ENCODE data around the gene TPM2.
A peak's percentile ranks its signal among the peaks of the same experiment; 100 is the strongest.

The TPM2 gene

DNA sequence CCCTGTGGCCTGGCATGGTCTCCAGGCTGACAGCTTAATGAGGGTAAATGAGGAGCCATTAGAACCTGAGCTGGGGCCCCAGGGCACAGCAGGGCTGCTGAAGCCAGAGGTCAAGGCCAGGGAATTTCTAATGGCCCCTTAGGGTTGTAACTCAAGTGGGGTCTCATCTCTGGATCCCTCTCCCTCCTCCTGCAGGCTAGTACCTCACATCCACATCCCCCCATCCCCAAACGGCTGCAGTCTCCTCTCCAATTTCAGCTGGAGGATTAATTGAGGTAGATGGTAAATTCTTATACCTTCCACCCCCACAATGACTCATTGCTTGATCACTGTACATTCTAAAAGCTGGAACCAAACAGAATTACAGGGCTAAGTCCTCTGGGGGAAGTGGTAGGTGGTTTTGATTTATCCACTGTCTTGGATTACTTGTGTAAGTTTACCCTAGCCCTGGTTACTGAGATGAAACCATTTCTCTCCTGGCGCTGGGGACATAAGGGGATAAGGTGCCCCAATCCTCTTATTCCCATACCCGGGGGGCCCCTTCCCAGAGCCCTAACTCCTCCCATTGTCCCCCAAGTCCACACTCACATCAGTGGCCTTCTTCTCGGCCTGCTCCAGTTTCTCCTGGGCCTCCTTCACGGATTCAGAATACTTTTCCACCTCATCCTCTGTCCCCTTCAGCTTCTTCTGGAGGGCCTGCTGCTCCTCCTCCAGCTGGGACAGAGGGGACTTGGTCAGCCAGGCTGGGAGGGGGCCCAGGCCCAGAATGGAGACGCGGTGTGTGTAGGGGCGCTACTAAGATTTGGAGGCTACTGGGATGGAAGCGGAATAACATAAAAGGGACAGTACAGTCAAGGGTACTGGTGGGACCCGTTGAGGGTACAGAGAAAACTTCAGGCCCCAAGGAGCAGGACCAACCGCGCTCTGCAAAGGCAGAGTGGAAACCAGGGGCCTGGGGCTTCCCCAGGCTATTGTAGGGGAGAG is 875 bp downstream of the TPM2 start:
- Mint-ChIP-seq H3K27ac (peak overlapping the region; percentile 74 to 80), H3K4me3 (peak overlapping the region; percentile 71 to 74), H3K27me3 (no peaks in the 10 kb centered on the region), H3K4me1 (peaks cover 45% of the 10 kb centered on the region), H3K9me3 (no peaks in the 10 kb centered on the region)
- DNase-seq (no peak), ATAC-seq (peak; percentile 81)

- no peaks in the 10 kb centered on the region for H3K9me3 Mint-ChIP-seq
- peaks cover 45% of the 10 kb centered on the region for H3K4me1 Mint-ChIP-seq
- H3K27me3 Mint-ChIP-seq = no peaks in the 10 kb centered on the region
- H3K27ac Mint-ChIP-seq = no peak overlapping the region
- no peak for ATAC-seq
- H3K4me3 Mint-ChIP-seq = peak overlapping the region in 1 of 2 donors; percentile 17
- DNase-seq = no peak
Observed at GRCh38 chr9:35687972-35688557, 1.7 kb downstream of the TPM2 start.

GRCh38 chr9:35687306-35687705 is 2.4 kb downstream of the TPM2 start:
- no peak overlapping the region for H3K4me3 Mint-ChIP-seq
- no peak overlapping the region for H3K27ac Mint-ChIP-seq
- no peaks in the 10 kb centered on the region for H3K9me3 Mint-ChIP-seq
- DNase-seq (no peak), ATAC-seq (no peak)
- H3K27me3 Mint-ChIP-seq = no peaks in the 10 kb centered on the region
- peaks cover 45% of the 10 kb centered on the region for H3K4me1 Mint-ChIP-seq

GRCh38 chr9:35686222-35687203 is 3.2 kb downstream of the TPM2 start:
- H3K27ac Mint-ChIP-seq = no peak overlapping the region
- no peak for ATAC-seq
- H3K9me3 Mint-ChIP-seq = no peaks in the 10 kb centered on the region
- H3K27me3 Mint-ChIP-seq = no peaks in the 10 kb centered on the region
- peaks cover 38% of the 10 kb centered on the region for H3K4me1 Mint-ChIP-seq
- no peak for DNase-seq
- no peak overlapping the region for H3K4me3 Mint-ChIP-seq

GRCh38 chr9:35685506-35685905 is 4.2 kb downstream of the TPM2 start:
- Mint-ChIP-seq H3K4me3 (no peak overlapping the region), H3K27ac (no peak overlapping the region), H3K4me1 (peaks cover 29% of the 10 kb centered on the region), H3K9me3 (no peaks in the 10 kb centered on the region), H3K27me3 (no peaks in the 10 kb centered on the region)
- no peak for DNase-seq
- no peak for ATAC-seq

DNA sequence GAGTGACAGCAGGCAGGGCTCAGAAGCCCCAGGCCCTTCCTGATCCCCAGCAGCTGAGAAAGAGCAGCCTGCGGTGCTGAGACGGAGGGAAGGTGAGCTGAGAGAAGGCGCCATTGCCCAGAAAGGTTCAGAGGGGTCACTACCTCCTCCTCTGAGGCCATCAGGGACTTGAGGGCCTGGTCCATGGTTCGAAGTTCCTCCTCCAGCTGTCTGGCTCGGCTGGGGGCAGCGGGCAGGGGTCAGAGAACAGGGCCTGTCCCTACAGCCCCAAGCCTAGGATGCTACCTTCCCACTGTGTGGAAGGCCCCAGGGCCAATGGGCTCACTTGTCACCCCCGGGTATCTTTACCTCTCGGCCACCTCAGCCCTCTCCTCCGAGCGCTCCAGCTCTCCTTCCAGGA is 4.8 kb downstream of the TPM2 start:
- no peaks in the 10 kb centered on the region for H3K9me3 Mint-ChIP-seq
- no peak overlapping the region for H3K4me3 Mint-ChIP-seq
- H3K27me3 Mint-ChIP-seq = no peaks in the 10 kb centered on the region
- no peak overlapping the region for H3K27ac Mint-ChIP-seq
- DNase-seq = no peak
- ATAC-seq = no peak
- peaks cover 24% of the 10 kb centered on the region for H3K4me1 Mint-ChIP-seq

GRCh38 chr9:35683323-35683722 is 6.4 kb downstream of the TPM2 start:
- no peak overlapping the region for H3K27ac Mint-ChIP-seq
- no peaks in the 10 kb centered on the region for H3K27me3 Mint-ChIP-seq
- no peak overlapping the region for H3K4me3 Mint-ChIP-seq
- no peak for DNase-seq
- ATAC-seq = no peak
- peaks cover 11% of the 10 kb centered on the region for H3K4me1 Mint-ChIP-seq
- H3K9me3 Mint-ChIP-seq = no peaks in the 10 kb centered on the region

DNA sequence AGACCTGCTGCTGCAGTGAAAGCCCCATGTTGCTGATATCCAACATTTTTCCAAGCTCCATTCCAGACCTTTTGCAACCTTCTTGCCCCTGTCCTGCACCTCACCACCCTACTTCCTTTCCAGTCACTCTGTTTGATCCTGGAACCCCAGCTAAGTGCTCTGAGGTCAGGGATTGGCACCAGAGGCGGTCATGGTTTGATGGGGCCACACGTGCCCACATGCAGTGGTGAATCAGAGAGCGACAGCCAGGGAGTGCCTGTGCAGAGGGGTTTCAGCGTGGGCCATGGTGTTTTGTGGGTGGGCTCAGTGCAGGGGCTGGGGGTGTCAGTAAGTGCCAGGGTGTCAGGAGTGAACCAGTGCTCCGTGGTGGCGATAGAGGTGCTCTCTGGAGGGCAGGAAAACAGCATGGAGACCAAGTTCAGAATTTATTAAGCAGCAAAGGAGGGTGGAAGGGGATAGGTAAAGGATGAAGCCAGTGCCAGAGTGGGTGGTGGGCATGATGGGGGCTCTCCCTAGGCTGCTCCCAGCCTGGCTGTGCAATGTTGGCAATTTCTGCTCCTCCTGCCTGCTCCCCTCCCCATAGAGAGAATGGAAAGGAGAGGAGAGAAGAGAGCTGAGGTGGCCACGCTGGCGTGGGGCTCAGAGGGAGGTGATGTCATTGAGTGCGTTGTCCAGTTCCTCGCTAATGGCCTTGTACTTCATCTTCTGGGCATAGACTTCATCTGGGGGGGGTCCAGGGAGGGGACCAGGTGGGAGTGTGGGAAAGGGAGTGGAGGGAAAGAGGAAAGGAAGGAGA is 7.0 kb downstream of the TPM2 start:
- Mint-ChIP-seq H3K9me3 (no peaks in the 10 kb centered on the region), H3K4me1 (peaks cover 6% of the 10 kb centered on the region), H3K4me3 (no peak overlapping the region), H3K27me3 (no peaks in the 10 kb centered on the region), H3K27ac (peak overlapping the region in 1 of 2 donors; percentile 27)
- DNase-seq = no peak
- ATAC-seq = no peak

DNA sequence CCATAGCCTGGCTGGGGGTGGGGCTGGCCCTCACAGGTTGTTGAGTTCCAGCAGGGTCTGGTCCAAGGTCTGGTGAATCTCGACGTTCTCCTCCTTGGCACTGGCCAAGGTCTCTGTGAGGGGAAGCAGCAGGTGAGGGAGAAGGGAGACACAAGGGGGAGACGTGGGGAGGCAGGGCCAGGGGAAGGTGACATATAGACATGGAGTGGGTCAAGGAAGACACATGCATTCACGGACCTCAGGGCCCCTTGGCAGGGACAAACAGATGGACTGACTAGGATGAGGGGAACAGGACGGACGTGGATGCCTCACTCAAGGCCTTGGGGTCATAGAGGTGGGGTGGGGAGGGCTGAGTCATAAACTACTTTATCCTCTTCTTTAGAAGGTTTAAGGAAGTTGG is 7.7 kb downstream of the TPM2 start:
- no peak for DNase-seq
- no peaks in the 10 kb centered on the region for H3K9me3 Mint-ChIP-seq
- H3K27ac Mint-ChIP-seq = peak overlapping the region in 1 of 2 donors; percentile 27
- no peak overlapping the region for H3K4me3 Mint-ChIP-seq
- ATAC-seq = no peak
- no peaks in the 10 kb centered on the region for H3K27me3 Mint-ChIP-seq
- H3K4me1 Mint-ChIP-seq = no peaks in the 10 kb centered on the region

GRCh38 chr9:35681341-35682002 is 8.3 kb downstream of the TPM2 start:
- H3K4me3 Mint-ChIP-seq = no peak overlapping the region
- H3K27ac Mint-ChIP-seq = no peak overlapping the region
- no peaks in the 10 kb centered on the region for H3K27me3 Mint-ChIP-seq
- no peak for ATAC-seq
- H3K4me1 Mint-ChIP-seq = peaks cover 2% of the 10 kb centered on the region
- H3K9me3 Mint-ChIP-seq = no peaks in the 10 kb centered on the region
- no peak for DNase-seq

GRCh38 chr9:35680331-35681105 is 9.2 kb downstream of the TPM2 start:
- Mint-ChIP-seq H3K9me3 (no peaks in the 10 kb centered on the region), H3K4me1 (peaks cover 7% of the 10 kb centered on the region), H3K27me3 (no peaks in the 10 kb centered on the region), H3K4me3 (no peak overlapping the region), H3K27ac (no peak overlapping the region)
- no peak for DNase-seq
- ATAC-seq = no peak

DNA sequence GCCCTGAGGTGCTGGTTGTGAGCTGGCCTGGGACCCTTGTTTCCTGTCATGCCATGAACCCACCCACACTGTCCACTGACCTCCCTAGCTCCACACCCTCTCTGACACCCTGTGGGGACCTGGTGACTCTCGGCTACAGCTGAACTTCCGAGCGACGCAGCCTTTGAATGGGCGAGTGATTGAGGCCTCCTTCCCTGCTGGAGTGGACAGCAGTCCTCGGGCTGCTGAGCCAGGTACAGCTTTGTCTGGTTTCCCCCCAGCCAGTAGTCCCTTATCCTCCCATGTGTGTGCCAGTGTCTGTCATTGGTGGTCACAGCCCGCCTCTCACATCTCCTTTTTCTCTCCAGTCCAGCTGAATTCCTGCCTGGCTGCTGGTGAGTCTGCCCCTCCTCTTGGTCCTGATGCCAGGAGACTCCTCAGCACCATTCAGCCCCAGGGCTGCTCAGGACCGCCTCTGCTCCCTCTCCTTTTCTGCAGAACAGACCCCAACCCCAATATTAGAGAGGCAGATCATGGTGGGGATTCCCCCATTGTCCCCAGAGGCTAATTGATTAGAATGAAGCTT is 9.9 kb downstream of the TPM2 start:
- Mint-ChIP-seq H3K27me3 (peaks cover under 1% of the 10 kb centered on the region), H3K4me1 (peaks cover 8% of the 10 kb centered on the region), H3K27ac (no peak overlapping the region), H3K9me3 (no peaks in the 10 kb centered on the region), H3K4me3 (no peak overlapping the region)
- ATAC-seq = no peak
- no peak for DNase-seq

DNA sequence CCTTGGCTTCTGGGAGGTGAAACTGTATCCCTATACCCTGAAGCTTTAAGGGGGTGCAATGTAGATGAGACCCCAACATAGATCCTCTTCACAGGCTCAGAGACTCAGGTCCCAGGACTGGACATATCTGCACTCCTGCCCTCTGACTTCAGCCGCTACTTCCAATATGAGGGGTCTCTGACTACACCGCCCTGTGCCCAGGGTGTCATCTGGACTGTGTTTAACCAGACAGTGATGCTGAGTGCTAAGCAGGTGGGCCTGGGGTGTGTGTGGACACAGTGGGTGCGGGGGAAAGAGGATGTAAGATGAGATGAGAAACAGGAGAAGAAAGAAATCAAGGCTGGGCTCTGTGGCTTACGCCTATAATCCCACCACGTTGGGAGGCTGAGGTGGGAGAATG is 10.6 kb downstream of the TPM2 start:
- DNase-seq (no peak), ATAC-seq (no peak)
- Mint-ChIP-seq H3K9me3 (no peaks in the 10 kb centered on the region), H3K27ac (no peak overlapping the region), H3K27me3 (peaks cover 8% of the 10 kb centered on the region), H3K4me3 (no peak overlapping the region), H3K4me1 (peaks cover 16% of the 10 kb centered on the region)

Data from stimulated activated naive CD8-positive, alpha-beta T cell treated with anti-CD3 and anti-CD28 coated beads, Interleukin-15, amount 100 ng/mL, for 72 hours (primary cell).